ENCODE results near the gene HOXC11.

HOXC11 gene

DNA sequence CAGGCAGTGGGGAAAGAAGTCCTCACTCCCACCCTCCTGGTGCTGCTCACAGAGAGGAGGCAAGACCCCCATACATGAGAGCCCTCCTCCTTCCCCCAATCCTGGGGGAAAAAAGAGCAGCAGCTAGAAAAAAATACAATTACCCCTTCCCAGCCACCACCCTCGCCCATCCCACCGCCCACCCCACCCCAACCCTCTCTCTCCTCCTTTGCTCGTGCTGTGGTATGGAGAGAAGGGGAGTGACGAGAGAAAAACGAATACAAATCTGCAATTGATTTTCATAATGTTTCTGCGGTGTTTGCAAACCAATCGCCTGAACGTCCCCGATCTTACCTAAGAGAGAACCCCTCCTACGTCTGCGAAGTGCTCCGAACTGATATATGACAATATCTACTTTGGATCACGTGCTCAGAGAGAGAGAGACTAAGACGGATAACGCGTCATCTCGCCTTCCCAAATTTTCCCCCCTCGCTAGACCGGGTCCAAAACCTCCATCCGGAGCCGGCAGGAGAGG, at the start of gene HOXC11:
TSS of gene HOXC11 (plus strand) at position 405 of the 514 bp plus-strand sequence. CDS start 116 bp downstream, outside the sequence.
- no peak for DNase-seq

- no peak for DNase-seq
Measured at GRCh38 chr12:53924521-53925405, 48.2 kb upstream of the HOXC11 start.

- DNase-seq = no peak
Measured at GRCh38 chr12:53927220-53928029, 45.5 kb upstream of the HOXC11 start.

DNA sequence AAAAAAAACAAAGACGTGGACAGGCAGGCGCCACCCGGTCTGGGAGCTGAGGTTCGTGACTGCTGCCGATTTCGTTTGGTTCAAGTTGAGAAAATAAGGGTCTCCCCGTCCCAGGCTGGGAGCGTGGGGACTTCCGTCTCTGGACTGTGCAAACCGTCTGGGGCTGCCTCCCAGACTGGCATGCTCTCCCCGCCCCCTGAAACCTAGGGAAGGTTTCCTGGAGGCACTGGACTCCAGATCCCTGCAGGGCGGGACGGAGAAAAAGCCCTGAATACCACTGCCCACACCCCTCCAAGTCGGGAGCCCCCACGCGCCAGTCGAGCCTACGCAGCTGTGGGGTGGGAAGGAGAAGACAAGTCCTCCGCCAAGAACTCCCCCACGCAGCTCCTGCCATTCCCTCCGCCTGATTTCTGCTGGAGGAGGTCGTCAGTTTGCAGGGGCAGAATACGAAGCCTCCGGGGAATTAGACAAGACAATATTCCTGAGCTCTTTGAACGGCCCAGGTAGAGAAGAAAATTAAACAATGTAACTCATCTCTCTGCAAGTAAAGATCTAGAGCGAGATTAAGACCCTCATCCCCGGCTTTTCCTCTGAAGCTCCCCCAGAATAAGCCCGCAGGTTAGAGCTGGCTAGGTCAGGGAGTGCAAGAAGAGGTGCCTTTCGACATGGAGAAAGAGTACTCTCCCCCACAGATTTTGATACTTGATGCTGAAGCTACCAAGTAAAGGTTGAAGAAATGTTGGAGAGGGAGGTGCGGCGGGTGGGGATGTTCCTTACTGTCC, 44.7 kb upstream of the HOXC11 start:
- no peak for DNase-seq

GRCh38 chr12:53929527-53929926, 43.4 kb upstream of the HOXC11 start:
- no peak for DNase-seq

DNA sequence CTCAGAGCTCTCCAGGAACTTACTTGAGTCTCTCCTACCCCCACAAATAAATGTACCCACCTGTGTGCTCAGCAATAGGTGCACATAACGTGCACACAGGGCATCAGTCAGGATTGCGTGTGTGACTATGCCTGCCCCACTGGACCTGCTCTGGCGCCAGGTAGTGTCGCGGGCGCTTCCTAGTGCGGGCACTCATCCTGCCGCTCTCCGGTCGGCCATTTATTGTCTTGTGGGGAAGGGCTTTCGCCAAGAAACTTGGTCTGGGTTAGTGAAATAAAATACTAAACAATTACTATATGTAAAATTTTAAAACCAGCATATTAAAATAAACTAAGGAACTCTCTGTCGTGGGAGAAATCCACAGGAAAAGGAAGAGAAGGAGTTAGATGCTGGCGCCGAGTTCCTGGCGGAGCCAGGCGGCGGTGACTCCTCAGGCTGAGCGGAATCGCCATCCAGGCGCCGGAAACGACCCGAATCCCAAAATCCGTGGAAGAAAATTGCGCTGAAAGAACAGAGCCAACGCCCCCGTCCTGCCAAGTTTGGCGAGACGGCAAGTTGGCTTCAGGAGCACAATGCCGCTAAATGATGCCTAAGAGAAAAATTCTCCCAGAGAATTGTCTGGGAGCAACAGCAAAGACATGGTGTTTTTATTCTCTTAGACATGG, 42.2 kb upstream of the HOXC11 start:
- DNase-seq = no peak

DNA sequence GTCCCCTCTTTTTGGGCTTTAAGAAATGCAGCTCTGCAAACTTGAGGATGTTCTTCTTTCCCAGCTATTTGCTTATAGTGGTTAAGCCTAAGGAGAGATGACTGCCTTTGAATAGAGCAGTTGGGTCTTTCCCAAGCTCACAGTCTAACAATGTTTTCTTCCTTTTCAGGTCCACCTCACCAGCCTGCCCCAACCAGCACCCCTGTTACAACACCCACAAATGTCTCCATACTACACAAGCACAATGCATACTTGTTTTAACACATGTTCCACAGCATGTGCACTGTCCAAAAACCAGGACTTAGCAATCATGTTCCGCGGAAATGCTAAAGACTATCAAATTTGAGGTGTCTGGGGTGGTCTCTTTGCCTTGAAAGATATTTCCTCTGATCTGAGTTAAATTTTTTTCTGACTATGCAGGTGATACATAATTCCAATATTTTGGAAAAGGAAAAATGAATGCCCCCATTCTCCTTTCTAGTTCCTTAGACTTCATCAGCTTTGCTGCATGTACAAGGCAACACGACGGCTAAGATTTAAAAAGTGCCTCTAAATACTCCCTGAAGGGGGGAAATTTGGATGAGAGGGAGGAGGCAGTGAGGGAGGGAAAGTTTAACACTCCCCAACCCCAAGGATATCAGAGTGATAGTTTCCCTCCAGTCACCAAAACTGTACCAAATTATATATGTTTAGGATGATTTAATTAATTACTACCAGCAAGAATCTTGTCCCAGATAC, 40.9 kb upstream of the HOXC11 start:
- no peak for DNase-seq

DNA sequence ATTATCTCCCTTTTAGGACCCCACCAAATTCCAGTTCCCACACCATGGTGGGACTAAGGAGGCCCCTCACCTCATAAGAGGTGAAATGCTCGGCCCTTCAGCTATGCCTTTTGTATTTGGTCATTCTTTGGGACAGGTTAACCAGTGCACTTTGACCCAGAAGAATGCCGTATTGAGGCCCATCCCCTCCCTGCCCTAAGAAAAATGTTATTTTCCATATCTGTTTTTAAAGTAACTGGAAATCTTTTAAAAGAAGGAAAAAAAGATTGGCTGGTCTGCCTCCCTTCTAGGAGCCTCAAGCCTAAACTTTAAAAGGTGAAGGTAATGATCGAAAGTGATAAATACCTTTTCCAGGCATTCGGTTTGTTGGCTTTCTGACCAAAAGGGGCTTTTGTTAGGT, 40.0 kb upstream of the HOXC11 start:
- DNase-seq = no peak

DNA sequence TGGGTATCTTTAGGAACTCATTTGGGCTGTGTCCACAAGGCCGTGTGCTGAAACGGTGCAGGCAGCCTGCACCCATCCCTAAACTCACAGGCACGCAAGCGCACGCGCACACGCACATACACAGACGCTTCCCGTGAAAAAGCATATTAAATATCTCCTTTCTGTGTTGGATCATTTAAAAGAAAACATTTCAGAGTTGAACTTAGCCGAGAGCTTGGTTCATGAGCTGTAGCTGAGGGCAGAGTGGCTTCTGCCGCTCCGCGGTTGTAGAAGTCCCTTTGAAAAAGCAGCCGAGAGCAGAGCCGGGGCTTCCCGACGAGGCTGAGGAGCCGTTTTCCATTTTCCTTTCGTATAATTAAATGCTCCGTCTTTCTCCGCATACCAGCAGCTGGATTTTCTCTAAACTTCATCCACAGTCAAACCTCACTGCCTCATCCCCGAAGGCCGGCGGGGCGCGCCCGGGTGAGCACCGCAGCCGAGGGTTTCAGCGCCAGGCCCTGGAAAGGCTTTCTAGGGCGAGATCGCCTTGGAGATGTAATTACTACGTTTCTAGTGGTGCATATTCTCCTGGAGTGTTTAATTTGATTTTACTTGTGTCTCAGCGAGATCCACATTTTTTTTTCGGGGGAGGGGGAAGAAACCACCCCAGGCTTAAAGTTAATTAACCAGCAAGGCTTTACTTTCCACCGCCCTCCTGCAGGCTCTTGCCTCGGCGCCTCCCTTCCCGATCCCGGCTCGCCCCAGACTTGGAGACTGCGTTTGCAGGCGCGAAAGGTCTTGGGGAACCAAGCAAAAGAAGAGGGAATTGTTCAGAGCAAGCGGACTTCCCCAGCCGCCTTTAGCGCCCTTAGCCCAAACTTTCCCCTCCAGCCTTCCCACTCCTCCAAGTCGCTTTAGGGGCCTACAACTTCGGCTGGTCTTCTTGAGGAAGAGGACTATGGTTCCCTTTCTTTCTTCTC, 37.3 kb upstream of the HOXC11 start:
- DNase-seq = no peak

- DNase-seq = no peak
Measured at GRCh38 chr12:53937099-53937498, 35.8 kb upstream of the HOXC11 start.

- DNase-seq = no peak
Measured at GRCh38 chr12:53937596-53938325, 35.2 kb upstream of the HOXC11 start.

DNA sequence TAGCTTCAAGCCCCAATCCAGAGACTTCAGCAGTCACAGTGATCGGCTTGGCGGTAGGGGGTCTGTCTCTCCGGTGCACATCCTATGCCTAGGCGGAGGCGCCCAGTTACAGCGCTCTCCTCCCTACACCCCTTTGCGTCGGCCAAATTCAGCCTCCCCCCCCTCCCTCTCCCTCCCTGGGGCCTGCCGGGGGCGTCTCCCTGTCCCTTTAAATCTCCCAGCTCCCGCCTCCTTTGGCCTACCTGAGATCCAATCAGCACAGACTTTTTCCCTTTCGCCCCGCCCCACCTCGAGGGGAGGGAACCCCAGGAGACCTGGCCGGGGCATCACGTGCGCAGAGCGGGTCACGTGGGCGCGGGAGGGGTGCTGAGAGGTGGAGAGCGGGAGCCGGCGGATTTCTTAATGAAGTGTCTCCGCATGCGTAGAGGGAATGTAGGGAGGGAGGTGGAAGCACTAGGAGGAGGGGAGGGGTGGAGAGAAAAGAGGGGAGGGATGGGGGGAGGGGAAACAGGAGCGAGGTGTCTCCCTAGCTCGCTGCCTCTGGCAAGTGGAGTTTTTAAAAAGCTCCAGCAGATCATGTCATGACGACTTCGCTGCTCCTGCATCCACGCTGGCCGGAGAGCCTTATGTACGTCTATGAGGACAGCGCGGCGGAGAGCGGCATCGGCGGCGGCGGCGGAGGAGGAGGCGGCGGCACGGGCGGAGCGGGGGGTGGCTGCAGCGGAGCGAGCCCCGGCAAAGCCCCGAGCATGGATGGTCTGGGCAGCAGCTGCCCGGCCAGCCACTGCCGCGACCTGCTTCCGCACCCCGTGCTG, 34.4 kb upstream of the HOXC11 start, which contains the start of gene HOXC13:
TSS of gene HOXC13 (plus strand) at position 506 of the 815 bp plus-strand sequence. CDS start at position 582, 76 bp downstream.
- DNase-seq = no peak

- DNase-seq = no peak
Measured at GRCh38 chr12:53939141-53940108, 33.5 kb upstream of the HOXC11 start.

DNA sequence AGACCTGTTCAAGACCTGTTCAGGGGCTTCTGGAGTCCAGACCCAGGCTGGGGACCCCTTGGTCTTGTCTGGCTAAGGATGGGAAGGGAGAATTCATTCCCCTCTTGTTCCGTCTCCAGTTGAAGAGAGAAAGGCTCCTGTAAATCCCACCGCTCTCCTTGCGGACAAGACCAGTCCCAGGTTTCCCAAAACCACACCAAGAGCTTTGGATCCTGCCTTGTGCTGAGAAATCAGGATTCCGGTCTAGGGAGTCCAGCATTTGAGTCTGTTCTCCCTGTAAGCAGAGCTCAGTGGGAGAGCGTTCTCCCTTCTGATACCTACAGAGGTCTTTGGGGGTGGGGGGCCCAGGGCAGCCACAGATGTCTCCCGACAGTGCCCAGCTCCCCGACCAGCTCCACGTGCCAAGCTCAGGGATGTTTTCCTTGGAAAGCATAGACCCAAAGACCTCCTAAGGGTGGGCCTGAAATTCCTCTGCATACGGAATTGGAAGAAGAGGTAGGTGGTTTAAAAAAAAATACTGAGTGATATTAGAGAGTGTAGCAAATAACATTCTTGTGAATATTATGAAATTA, 32.4 kb upstream of the HOXC11 start:
- no peak for DNase-seq

- DNase-seq = no peak
Measured at GRCh38 chr12:53941187-53941586, 31.7 kb upstream of the HOXC11 start.

GRCh38 chr12:53941750-53942149, 31.2 kb upstream of the HOXC11 start:
- DNase-seq = no peak

DNA sequence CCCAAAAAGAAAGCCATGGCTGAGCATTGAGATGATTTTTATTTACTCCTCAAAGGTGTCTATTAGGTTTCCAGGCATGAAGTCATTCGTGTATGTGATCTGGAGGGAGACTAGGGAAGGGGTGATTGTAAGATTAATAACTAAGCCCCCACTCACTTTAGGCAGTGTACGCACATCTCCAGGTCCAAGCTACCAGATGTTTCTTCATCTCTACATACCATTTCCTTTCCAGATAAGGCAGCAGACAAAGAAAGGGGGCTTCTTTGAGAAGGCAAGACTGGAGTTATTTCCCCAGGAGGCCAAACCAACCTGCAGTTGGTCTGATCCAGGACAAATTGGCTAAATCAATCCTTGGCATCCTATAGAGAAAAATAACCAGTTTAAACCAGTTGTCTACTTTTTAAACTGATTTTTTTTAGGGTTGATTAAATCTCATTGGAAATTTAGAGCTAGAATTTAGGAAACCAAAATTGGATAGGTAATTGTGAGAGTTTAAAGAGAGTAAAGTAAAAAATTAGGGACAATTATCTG, 30.4 kb upstream of the HOXC11 start:
- no peak for DNase-seq

Measured in SHP77 (cell line).